GM11168 (cell line): ENCODE data around the gene MTCH1.

Source experiments
- in situ Hi-C: fragments of 300-500 bp; cut with MboI; formaldehyde crosslinking; loops from one replicate; pipeline ENCODE4 v1.12.0; 2022; ENCODE audit warnings: low sequenced_read_pairs; ENCODE audit not compliant: unreplicated experiment

MTCH1 gene

DNA sequence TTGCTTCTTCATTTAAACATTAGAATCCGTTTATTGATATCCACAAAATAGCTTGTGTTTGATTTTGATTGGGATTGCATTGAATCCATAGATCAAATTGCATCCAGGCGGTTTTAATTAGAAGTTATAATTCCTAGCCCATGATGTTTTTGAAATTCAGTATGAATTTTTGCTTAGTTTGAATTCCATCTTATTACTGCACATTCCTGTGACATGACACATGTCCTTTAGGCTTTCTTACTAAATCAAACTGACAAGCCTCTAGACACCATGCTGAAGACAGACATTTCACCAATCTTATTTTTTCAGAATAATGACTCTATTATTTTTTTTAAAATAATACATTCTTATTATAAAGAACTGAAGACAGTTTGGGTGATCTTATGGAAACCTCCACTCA, 52.9 kb downstream of the MTCH1 start:
- in situ Hi-C loops, result no loop called here

DNA sequence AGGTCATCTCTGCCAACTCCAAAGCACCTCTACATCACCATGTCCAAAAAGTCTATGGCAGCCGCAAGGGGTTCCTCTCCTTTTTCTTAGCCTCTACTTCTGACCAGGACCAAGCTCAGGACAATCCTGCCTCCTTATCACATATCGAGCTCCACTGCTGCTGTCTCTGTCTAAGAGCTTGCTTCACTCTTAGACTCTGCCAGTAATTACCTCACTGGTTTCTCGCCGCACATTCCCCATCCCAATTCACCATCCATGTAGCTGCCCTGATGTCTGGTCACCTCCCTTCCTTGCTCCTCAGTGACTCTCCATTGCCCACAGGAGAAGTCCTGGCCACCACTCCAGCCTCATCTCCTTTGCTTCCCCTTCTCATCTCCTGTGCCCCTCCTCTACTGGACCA, 55.5 kb downstream of the MTCH1 start:
- in situ Hi-C loops, result no loop called here

DNA sequence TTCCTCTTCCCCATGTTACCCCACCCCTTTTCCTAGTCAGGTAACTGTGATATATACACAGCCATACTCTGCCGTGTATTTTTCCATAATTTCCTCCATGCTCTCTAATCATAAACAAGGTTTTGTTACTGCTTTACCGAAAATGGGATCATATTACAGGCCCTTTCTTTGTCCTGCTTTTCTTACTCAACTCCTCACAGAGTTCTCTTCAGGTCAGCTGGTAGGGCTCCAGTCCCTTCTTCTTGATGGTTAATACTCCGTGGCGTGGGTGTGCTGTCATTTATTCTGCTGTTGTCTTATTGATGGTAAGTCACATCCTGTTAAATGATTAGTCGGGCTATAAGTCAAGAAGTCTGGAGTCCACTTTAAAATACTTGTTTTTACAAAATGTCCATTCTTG, 56.4 kb downstream of the MTCH1 start:
- in situ Hi-C loops, result no loop called here

DNA sequence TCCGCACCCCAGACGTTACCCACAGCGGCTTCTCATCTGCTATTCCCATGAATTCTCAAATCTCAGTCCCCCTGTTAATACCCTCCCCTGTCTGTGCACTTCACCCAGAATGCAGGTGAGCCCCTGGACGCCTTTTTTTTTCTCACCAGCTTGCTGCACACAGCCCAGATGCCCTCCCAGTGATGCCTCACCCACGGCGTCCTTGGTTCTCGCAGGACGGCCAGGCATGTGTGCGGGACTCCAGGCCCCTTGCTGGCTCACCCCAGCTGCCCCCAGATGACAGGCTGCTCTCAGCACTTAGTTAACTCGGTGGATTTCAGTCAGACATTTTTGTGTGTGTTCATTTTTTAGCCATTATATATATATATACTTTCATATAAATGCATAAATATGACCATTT, 56.8 kb downstream of the MTCH1 start:
- in situ Hi-C loops, result no loop called here

DNA sequence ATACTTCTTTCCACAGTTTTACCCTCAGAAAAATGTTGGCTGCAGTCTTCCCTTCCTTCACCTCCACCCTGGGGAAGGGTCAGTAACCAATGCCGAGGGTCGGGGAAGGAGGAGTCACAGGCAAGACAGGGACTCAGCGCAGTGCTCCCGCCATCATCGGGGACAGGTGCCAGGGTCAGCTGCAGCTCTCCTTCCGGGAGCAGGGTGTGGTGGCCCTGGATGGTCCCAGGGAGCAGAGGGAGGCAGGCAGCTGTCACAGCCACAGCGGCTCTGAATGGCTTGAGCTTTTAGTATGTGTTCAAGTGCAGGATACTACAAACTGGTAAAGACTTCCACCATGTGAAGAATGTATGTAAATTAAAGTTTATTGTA, 57.5 kb downstream of the MTCH1 start:
- in situ Hi-C loops, result no loop called here

DNA sequence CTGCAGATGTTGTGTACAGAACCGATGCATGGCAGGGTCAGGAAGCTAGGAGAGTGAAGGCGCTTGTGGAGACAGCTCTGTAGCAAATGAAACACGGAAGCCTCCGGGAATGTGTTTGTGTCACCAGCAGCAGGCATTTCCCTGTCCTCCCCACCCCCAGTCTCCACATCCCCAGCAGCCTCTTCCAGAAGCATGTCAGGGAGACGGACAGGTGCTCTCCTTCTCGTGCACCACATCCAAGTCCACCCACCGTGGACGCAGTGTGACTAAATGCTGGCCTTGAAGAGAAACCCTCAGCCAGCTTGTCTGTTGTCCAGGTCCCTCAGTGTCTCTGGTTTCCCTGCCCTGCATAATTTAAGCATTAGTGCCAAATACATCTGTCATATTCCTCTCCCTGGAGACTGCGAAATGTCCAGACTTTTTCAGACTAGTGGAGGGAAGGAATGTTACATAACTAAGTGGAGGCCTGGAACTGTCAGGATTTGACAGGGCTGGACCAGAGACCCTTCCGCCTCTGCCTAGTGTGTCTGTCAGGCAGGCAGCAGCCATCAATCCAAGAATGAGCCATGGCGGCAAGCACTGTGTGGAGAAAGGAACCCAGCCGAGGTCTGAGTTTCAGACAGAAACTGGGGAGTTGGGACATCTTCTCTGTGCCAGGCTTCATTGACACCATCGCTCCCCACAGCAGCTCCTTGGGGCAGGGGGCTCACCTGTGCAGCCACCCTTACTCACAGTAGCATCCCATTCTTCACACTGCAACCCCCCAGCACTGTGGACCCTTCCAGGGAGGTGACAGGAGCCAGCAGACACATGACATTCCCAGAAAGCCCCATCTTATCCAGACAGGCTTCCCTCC, 58.1 kb downstream of the MTCH1 start:
- in situ Hi-C loops, result no loop called here

DNA sequence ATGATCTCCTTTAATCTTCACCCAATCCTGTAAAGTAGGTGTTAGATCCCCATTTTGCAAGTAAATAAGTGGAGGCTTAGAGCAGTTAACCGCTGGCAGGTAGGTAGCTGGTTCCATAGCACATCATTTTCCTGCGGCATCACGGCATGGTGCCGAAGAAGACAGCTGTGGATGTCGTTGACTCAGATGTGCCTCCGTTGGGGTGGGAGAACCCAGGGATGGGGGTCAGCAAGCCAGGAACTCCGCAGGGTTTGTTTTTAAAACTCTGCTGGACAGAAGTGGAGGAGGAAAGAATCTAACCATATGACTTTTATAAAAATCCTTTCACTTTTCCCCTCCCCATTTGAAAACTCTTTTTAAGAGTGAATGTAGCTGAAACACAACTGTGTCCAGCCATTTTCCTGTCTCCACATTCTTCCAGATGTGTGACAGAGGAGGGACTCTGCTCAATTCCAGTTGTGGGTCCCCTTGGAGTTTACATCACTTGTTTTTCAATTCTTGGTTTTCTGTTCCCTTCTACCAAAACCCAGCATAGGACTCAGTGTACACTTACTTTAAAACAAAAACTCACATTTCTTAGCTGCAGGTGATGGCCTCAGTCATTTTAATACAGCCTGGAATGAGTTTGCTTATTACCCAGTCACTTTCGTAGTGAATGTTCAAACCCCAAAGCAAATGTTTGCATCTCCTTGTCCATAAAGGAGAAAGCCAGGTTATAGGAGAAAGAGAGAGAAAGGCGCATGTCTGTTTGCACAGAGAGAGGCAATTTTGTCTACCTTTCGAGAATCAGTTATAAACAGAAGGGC, 59.1 kb downstream of the MTCH1 start:
- in situ Hi-C loops, result no loop called here

DNA sequence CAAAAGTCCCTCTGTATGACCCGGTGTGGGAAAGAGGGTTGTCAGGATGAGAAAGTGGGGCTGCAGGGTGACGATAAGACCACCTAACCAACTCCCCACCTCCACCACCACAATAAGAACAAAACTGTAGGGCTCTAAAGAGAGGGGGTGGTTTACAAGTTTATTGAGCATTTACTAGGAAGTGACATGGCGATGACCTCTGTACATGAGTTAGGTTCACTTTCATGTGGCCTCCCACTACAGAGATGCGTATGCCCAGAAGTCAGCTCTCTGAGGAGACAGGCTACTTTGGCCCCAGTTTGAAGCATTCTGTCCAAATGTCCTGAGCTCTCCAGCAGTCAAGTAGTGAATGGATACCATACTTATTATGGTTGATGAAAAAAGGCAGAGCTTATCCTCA, 60.2 kb downstream of the MTCH1 start:
- in situ Hi-C loops, result no loop called here

DNA sequence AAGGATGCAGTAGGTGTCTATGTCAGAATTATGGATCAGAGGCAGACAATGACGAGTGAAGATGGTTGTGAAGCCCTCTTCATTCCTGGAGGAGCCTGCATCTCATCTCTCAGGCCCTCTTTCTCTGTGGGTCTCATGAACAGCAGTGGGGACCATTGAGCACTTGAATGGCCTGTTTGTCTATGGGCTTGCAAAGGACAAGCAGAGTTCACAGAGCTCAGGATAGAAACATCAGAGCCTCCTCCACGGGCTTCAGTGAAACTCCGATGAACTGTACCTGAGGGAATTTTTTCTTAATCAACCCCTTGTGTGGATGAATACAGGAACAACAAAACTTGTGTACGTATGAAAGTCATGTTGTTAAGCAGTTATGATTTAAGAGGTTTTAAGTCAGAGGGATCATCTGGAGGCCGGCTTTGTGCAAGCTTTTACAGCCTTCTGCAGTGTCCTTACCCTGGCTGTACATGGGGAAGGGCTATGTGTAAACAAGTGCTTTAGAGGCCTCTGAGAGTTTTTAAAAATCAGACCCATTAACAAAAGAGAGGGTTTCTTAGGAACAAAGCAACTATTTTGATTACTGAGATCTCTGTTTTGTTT, 61.1 kb downstream of the MTCH1 start:
- in situ Hi-C loops, result no loop called here

DNA sequence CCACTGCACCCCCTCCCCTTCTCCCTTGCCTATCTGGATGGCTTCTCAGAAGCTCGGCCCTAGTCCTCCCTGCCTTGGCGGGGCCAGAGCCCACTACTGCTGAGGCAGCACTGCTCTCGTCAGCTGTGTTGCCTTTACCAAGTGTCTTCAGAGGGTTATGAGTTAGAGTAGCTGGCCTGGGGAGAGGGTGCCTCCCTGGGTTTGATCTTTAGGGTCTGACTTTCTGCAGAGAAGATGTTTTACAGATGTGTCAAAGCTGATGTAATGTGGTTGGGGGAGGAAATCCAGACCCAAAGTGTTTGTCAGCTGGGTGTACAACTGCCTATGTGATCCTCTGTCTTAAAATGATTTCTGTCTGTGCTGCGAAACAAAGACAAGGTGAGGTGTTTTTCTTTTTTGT, 61.9 kb downstream of the MTCH1 start:
- in situ Hi-C loops, result no loop called here

DNA sequence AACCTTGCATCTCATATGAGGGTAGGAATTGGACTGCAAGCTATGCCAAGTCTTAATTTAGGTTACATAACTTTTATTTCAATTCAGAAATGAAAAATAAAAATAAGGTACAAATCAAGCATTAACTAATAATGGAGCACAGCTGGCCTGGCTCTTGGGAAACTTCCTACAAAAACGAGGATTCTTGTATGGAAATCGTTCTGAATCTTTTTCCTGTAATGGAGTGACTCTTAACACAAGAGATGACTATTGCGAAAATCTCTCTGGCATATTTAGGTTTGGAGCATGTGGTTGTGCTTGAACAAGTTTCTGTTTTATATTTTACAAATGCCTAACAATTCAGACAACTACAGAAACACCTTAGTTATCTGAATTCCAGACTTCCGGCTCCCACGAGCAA, 65.5 kb downstream of the MTCH1 start:
- in situ Hi-C loops, result no loop called here

DNA sequence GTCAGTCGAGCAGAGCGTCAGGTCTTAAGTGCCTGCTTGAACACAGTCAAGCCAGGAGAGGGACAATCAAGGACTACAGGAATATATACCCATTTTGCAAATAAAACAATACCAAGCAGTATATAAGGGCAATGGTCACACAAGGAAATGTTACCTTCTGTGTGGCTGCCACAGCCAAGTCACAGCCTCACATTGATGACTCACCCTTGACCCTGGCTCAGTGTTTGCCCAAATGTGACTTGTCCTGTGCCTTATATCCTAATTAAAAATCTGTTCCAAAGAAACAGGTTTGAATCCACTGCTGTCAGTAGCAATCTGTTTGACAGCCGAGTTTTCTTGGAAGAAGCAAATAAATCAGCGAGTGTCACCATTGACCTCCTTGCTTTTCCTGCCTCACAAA, 65.9 kb downstream of the MTCH1 start:
- in situ Hi-C loops, result no loop called here
